K562 (cell line): ENCODE results near the gene EGLN3. TPM values are rescaled to one million over a fixed set of nuclear protein-coding genes. Genes with fewer than 3 reads are reported as not detected.

ENCODE experiments used
- ASH1L ChIP-seq: fragments of 450-650 bp; IDR thresholded peaks from 2 replicates; pipeline ENCODE4 v1.6.1; 2018; ENCODE audit warnings: borderline replicate concordance, mild to moderate bottlenecking, low read depth; ENCODE audit not compliant: partially characterized antibody
- CBFA2T3 ChIP-seq: fragments of 450-650 bp; IDR thresholded peaks from 2 replicates; pipeline ENCODE4 v1.6.1; 2017
- CSDE1 ChIP-seq, 2 experiments: fragments of 450-650 bp; IDR thresholded peaks; 2 replicates each; pipeline ENCODE4 v1.6.1; 2016; ENCODE audit warnings: mild to moderate bottlenecking in 1 of 2
- CTBP1 ChIP-seq: fragments of 450-650 bp; IDR thresholded peaks from 2 replicates; pipeline ENCODE4 v1.6.1; 2016; ENCODE audit warnings: borderline replicate concordance
- FIP1L1 ChIP-seq: fragments of 200-400 bp; formaldehyde crosslinking; IDR thresholded peaks from 2 replicates; pipeline ENCODE4 v1.6.1; 2018; ENCODE audit warnings: mild to moderate bottlenecking, low read depth, low read length; ENCODE audit not compliant: poor library complexity, severe bottlenecking
- L3MBTL2 ChIP-seq: fragments of 450-650 bp; IDR thresholded peaks from 2 replicates; pipeline ENCODE4 v1.6.1; 2016; ENCODE audit warnings: mild to moderate bottlenecking, moderate library complexity
- OTX1 ChIP-seq: fragments of 450-650 bp; formaldehyde crosslinking; IDR thresholded peaks from 2 replicates; pipeline ENCODE4 v1.4.0; 2022; ENCODE audit warnings: mild to moderate bottlenecking
- RCOR1 ChIP-seq, 2 experiments: IDR thresholded peaks; 2 replicates each; pipeline ENCODE4 v1.6.1; 2012; ENCODE audit warnings: low read depth in 2 of 2, low read length in 2 of 2, borderline replicate concordance in 1 of 2, improper control_type of control experiment in 1 of 2
- ZNF644 ChIP-seq: fragments of 200-800 bp; sonication (Bioruptor generic); IDR thresholded peaks from 2 replicates; pipeline ENCODE4 v1.6.1; 2016; ENCODE audit warnings: low read depth, missing genetic modification characterization, missing compliant biosample characterization
- ZNF696 ChIP-seq: fragments of 250-450 bp; sonication (Bioruptor Pico); conservative IDR thresholded peaks from 2 replicates; pipeline ENCODE4 v1.4.0; 2020; ENCODE audit warnings: mild to moderate bottlenecking, moderate library complexity
- ZNF75A ChIP-seq: fragments of 450-650 bp; formaldehyde crosslinking; IDR thresholded peaks from 2 replicates; pipeline ENCODE4 v1.4.0; 2020; ENCODE audit warnings: mild to moderate bottlenecking
- polyA plus RNA-seq, 8 experiments: library from polyadenylated mRNA; depleted of rRNA in 4 of 8; stranded (reverse) in 5 of 8; unstranded in 3 of 8; fragments of >200 nt; fragmentation: Nextera tagmentation in 2 of 8; fragmentation: Illumina TruSeq in 1 of 8; extraction: Ambion mirVana in 2 of 8; extraction: Trizol in 1 of 8; gene quantifications; 2 replicates each; pipeline versions ENCODE4 v1.2.1 to v1.2.3, GENCODE V29; 2011 to 2014; ENCODE audit warnings: inconsistent platforms in 1 of 8, missing spikeins in 1 of 8
- total RNA-seq, 7 experiments: library from RNA; depleted of rRNA in 6 of 7; stranded (reverse); fragments of >200 nt in 6 of 7; fragmentation: Illumina TruSeq in 2 of 7; extraction: Trizol in 2 of 7; gene quantifications; 2 replicates each; pipeline versions ENCODE4 v1.2.1 to v1.2.3, GENCODE V29; 2011 to 2021; ENCODE audit warnings: low replicate concordance in 1 of 7
- TF ChIP-seq, protein P1 (sequence below): fragments of 250-450 bp; sonication (Bioruptor Pico); IDR thresholded peaks from 2 replicates; pipeline ENCODE4 v1.8.0; 2021; ENCODE audit warnings: moderate library complexity, mild to moderate bottlenecking, inconsistent platforms
- TF ChIP-seq, protein P2 (sequence below): sonication (generic); formaldehyde crosslinking; IDR thresholded peaks from 2 replicates; pipeline ENCODE4 v1.8.0; 2022; ENCODE audit warnings: missing genetic modification reagents, mild to moderate bottlenecking, borderline replicate concordance
- TF ChIP-seq, protein P3 (sequence below): fragments of 250-450 bp; sonication (Bioruptor Pico); IDR thresholded peaks from 2 replicates; pipeline ENCODE4 v1.8.0; 2021; ENCODE audit warnings: moderate library complexity, mild to moderate bottlenecking, inconsistent platforms
- TF ChIP-seq, protein P4 (sequence below), 3 experiments: fragments of 200-800 bp in 1 of 3; sonication (Bioruptor generic) in 1 of 3; sonication (generic) in 1 of 3; formaldehyde crosslinking in 1 of 3; IDR thresholded peaks; 2 replicates each; pipeline versions ENCODE4 v1.6.1 to v1.8.0; 2016 to 2022; ENCODE audit warnings: mild to moderate bottlenecking in 2 of 3, missing compliant biosample characterization in 2 of 3, missing genetic modification characterization in 2 of 3, missing genetic modification reagents in 1 of 3
- TF ChIP-seq, protein P5 (sequence below): fragments of 250-450 bp; sonication (Bioruptor Pico); IDR thresholded peaks from 2 replicates; pipeline ENCODE4 v1.4.0; 2020

The EGLN3 gene
- total and polyA plus RNA-seq, 9 of the 15 experiments (the other 6 are each of a cell fraction or from before 2014, with no cell fraction given): 2.5 to 87.6 (median 5.8) TPM

DNA sequence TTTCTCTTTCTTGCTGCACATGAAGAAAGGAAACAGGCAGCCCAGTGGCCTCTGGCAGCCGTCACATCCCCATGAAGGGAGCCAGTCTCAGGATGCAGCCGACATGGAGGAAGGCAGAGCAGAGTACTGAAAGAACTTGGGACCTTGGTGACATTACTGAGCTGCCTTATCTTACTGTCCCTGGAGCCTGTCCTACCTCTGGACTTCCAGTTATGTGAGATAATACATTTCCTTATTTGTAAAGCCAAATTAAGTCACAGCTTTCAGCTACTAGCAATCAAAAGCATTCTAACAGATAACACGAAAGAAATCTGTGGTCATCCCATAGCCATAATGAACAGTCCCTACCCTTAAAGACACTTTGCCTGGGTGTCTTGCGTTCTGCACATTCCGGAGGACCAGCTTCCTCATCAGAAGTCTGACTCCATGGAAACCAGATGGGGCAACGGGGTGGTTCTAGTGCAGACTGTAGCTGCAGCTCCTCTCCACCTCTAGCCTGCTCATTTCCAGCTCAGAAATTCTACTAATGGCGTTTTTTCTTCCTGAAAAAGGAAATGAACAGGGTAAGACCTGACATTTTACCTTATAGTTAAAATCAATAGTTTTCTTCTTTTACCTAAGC, 7.8 kb upstream of the EGLN3 start (continued):
- TF ChIP-seq, protein P1, sequence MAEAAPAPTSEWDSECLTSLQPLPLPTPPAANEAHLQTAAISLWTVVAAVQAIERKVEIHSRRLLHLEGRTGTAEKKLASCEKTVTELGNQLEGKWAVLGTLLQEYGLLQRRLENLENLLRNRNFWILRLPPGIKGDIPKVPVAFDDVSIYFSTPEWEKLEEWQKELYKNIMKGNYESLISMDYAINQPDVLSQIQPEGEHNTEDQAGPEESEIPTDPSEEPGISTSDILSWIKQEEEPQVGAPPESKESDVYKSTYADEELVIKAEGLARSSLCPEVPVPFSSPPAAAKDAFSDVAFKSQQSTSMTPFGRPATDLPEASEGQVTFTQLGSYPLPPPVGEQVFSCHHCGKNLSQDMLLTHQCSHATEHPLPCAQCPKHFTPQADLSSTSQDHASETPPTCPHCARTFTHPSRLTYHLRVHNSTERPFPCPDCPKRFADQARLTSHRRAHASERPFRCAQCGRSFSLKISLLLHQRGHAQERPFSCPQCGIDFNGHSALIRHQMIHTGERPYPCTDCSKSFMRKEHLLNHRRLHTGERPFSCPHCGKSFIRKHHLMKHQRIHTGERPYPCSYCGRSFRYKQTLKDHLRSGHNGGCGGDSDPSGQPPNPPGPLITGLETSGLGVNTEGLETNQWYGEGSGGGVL (CRISPR knock-in tag): no peak
- TF ChIP-seq ASH1L (no peak), ZNF696 (CRISPR knock-in tag) (no peak), FIP1L1 (no peak), ZNF75A (no peak), L3MBTL2 (no peak), CSDE1 (IDR thresholded peaks at IDR 0.05) (no peak), CTBP1 (peak; percentile 35; the same call in 1 of the 2 replicates), CBFA2T3 (peak; percentile 69), RCOR1 (IDR thresholded peaks at IDR 0.05; ENCODE audit: borderline replicate concordance in 1 of 2, low read depth in 2 of 2, low read length in 2 of 2) (peak in 1 of 2 experiments; percentile 88; a peak in 3 of 4 replicates), ZNF644 (tag) (no peak), OTX1 (no peak)
- TF ChIP-seq, protein P2, sequence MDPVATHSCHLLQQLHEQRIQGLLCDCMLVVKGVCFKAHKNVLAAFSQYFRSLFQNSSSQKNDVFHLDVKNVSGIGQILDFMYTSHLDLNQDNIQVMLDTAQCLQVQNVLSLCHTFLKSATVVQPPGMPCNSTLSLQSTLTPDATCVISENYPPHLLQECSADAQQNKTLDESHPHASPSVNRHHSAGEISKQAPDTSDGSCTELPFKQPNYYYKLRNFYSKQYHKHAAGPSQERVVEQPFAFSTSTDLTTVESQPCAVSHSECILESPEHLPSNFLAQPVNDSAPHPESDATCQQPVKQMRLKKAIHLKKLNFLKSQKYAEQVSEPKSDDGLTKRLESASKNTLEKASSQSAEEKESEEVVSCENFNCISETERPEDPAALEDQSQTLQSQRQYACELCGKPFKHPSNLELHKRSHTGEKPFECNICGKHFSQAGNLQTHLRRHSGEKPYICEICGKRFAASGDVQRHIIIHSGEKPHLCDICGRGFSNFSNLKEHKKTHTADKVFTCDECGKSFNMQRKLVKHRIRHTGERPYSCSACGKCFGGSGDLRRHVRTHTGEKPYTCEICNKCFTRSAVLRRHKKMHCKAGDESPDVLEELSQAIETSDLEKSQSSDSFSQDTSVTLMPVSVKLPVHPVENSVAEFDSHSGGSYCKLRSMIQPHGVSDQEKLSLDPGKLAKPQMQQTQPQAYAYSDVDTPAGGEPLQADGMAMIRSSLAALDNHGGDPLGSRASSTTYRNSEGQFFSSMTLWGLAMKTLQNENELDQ (CRISPR knock-in tag): no peak
- TF ChIP-seq, protein P3, sequence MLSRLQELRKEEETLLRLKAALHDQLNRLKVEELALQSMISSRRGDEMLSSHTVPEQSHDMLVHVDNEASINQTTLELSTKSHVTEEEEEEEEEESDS (CRISPR knock-in tag): no peak
- TF ChIP-seq, protein P4, sequence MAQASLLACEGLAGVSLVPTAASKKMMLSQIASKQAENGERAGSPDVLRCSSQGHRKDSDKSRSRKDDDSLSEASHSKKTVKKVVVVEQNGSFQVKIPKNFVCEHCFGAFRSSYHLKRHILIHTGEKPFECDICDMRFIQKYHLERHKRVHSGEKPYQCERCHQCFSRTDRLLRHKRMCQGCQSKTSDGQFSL (CRISPR knock-in tag; IDR thresholded peaks at IDR 0.05): no peak
- TF ChIP-seq, protein P4 (tag; IDR thresholded peaks at IDR 0.05): no peak
- TF ChIP-seq, protein P5, sequence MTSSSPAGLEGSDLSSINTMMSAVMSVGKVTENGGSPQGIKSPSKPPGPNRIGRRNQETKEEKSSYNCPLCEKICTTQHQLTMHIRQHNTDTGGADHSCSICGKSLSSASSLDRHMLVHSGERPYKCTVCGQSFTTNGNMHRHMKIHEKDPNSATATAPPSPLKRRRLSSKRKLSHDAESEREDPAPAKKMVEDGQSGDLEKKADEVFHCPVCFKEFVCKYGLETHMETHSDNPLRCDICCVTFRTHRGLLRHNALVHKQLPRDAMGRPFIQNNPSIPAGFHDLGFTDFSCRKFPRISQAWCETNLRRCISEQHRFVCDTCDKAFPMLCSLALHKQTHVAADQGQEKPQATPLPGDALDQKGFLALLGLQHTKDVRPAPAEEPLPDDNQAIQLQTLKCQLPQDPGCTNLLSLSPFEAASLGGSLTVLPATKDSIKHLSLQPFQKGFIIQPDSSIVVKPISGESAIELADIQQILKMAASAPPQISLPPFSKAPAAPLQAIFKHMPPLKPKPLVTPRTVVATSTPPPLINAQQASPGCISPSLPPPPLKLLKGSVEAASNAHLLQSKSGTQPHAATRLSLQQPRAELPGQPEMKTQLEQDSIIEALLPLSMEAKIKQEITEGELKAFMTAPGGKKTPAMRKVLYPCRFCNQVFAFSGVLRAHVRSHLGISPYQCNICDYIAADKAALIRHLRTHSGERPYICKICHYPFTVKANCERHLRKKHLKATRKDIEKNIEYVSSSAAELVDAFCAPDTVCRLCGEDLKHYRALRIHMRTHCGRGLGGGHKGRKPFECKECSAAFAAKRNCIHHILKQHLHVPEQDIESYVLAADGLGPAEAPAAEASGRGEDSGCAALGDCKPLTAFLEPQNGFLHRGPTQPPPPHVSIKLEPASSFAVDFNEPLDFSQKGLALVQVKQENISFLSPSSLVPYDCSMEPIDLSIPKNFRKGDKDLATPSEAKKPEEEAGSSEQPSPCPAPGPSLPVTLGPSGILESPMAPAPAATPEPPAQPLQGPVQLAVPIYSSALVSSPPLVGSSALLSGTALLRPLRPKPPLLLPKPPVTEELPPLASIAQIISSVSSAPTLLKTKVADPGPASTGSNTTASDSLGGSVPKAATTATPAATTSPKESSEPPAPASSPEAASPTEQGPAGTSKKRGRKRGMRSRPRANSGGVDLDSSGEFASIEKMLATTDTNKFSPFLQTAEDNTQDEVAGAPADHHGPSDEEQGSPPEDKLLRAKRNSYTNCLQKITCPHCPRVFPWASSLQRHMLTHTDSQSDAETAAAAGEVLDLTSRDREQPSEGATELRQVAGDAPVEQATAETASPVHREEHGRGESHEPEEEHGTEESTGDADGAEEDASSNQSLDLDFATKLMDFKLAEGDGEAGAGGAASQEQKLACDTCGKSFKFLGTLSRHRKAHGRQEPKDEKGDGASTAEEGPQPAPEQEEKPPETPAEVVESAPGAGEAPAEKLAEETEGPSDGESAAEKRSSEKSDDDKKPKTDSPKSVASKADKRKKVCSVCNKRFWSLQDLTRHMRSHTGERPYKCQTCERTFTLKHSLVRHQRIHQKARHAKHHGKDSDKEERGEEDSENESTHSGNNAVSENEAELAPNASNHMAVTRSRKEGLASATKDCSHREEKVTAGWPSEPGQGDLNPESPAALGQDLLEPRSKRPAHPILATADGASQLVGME (CRISPR knock-in tag): no peak
